ENCODE data around the gene SQOR. TPM values are rescaled to one million over a fixed set of nuclear protein-coding genes. Genes with fewer than 3 reads are reported as not detected.
"Not testable (repeated sequence)": the region's sequence is repeated elsewhere in the genome, so short reads cannot be mapped to it uniquely, and the experiment has no call there.

SQOR gene
- polyA plus RNA-seq, 3 donors: 78.9 to 292 (median 232) TPM

GRCh38 chr15:45647828-45648227, 13.0 kb downstream of the SQOR start:
- Histone ChIP-seq H3K27ac (ENCODE audit: low read depth in 1 of 2, low read length in 2 of 2) (no peak overlapping the region), H2AFZ (ENCODE audit: insufficient read depth, low read depth, low read length, poor library complexity, severe bottlenecking) (no peak overlapping the region), H3K36me3 (replicated peaks in 1 of 2; ENCODE audit: control insufficient read depth in 1 of 2, insufficient read depth in 2 of 2, low read length in 2 of 2) (peaks cover 2 to 18% of the 10 kb centered on the region in 2 donors), H3K9ac (ENCODE audit: insufficient read depth, low read length, poor library complexity, severe bottlenecking) (no peak overlapping the region), H3K4me2 (replicated peaks; ENCODE audit: extremely low read depth, low read length, poor library complexity, severe bottlenecking) (no peak overlapping the region), H3K9me3 (replicated peaks in 1 of 2; ENCODE audit: control insufficient read depth in 1 of 2, insufficient read depth in 1 of 2, low read length in 2 of 2) (peaks cover 0 to 2% of the 10 kb centered on the region in 2 donors), H3K4me1 (ENCODE audit: control insufficient read depth in 1 of 2, insufficient read depth in 2 of 2, low read length in 2 of 2) (peaks cover 60 to 78% of the 10 kb centered on the region in 2 donors), H3K4me3 (replicated peaks in 1 of 3; ENCODE audit: low read depth in 2 of 3, low read length in 3 of 3) (no peak overlapping the region), H3K79me2 (ENCODE audit: insufficient read depth, low read length) (peaks cover 100% of the 10 kb centered on the region), H4K20me1 (ENCODE audit: insufficient read depth, low read length) (peaks cover 97% of the 10 kb centered on the region), H3K27me3 (ENCODE audit: control insufficient read depth in 2 of 2, insufficient read depth in 2 of 2, low read length in 2 of 2) (no peaks in the 10 kb centered on the region)
- Mint-ChIP-seq H3K9me3 (peaks cover 0 to 7% (median 4%) of the 10 kb centered on the region in 7 donors), H3K4me1 (peaks cover 79% of the 10 kb centered on the region), H3K4me3 (no peak overlapping the region), H3K27me3 (ENCODE audit: low read depth in 3 of 3) (peaks cover 0 to 2% (median 0%) of the 10 kb centered on the region in 3 donors), H3K27ac (peak overlapping the region in 1 of 7 donors; percentile 25), H3K36me3 (peaks cover 8 to 29% of the 10 kb centered on the region in 2 donors)
- 100% methylated on average over 5 of the region's 6 CpGs for WGBS (ENCODE audit: insufficient coverage)
- DNase-seq: no peak
- TF ChIP-seq CTCF (IDR thresholded peaks at IDR 0.05): no peak
- intact Hi-C loops (cut with micrococcal nuclease): no loop called here

- H3K4me3 ChIP-seq (replicated peaks in 1 of 3; ENCODE audit: low read depth in 2 of 3, low read length in 3 of 3): no peak overlapping the region
- peaks cover 60 to 78% of the 10 kb centered on the region in 2 donors for H3K4me1 ChIP-seq (ENCODE audit: control insufficient read depth in 1 of 2, insufficient read depth in 2 of 2, low read length in 2 of 2)
- no peaks in the 10 kb centered on the region for H3K27me3 ChIP-seq (ENCODE audit: control insufficient read depth in 2 of 2, insufficient read depth in 2 of 2, low read length in 2 of 2)
- H2AFZ ChIP-seq (ENCODE audit: insufficient read depth, low read depth, low read length, poor library complexity, severe bottlenecking): no peak overlapping the region
- no peak overlapping the region for H3K9ac ChIP-seq (ENCODE audit: insufficient read depth, low read length, poor library complexity, severe bottlenecking)
- Mint-ChIP-seq H3K36me3 (peaks cover 8 to 31% of the 10 kb centered on the region in 2 donors), H3K9me3 (peaks cover 0 to 7% (median 4%) of the 10 kb centered on the region in 7 donors), H3K4me3 (no peak overlapping the region), H3K27me3 (ENCODE audit: low read depth in 3 of 3) (peaks cover 0 to 2% (median 0%) of the 10 kb centered on the region in 3 donors), H3K4me1 (peaks cover 79% of the 10 kb centered on the region), H3K27ac (peak overlapping the region in 6 of 7 donors; percentile 8 to 74 (median 64))
- DNase-seq: no peak
- TF ChIP-seq CTCF (IDR thresholded peaks at IDR 0.05): no peak
- 86% methylated on average over 1 of the region's 4 CpGs for WGBS (ENCODE audit: insufficient coverage)
- intact Hi-C loops (cut with micrococcal nuclease): no loop called here
- H3K79me2 ChIP-seq (ENCODE audit: insufficient read depth, low read length): peaks cover 100% of the 10 kb centered on the region
- H3K4me2 ChIP-seq (replicated peaks; ENCODE audit: extremely low read depth, low read length, poor library complexity, severe bottlenecking): no peak overlapping the region
- H3K36me3 ChIP-seq (replicated peaks in 1 of 2; ENCODE audit: control insufficient read depth in 1 of 2, insufficient read depth in 2 of 2, low read length in 2 of 2): peaks cover 2 to 18% of the 10 kb centered on the region in 2 donors
- H3K27ac ChIP-seq (ENCODE audit: low read depth in 1 of 2, low read length in 2 of 2): peak overlapping the region in 1 of 2 donors; percentile 12
- peaks cover 97% of the 10 kb centered on the region for H4K20me1 ChIP-seq (ENCODE audit: insufficient read depth, low read length)
- peaks cover 0 to 2% of the 10 kb centered on the region in 2 donors for H3K9me3 ChIP-seq (replicated peaks in 1 of 2; ENCODE audit: control insufficient read depth in 1 of 2, insufficient read depth in 1 of 2, low read length in 2 of 2)
Measured at GRCh38 chr15:45648521-45649200, 13.8 kb downstream of the SQOR start.

GRCh38 chr15:45650007-45650406, 15.2 kb downstream of the SQOR start:
- H3K79me2 ChIP-seq (ENCODE audit: insufficient read depth, low read length): peaks cover 100% of the 10 kb centered on the region
- intact Hi-C loops (cut with micrococcal nuclease); H3K4me3 ChIP-seq (replicated peaks in 1 of 3; ENCODE audit: low read depth in 2 of 3, low read length in 3 of 3); H3K4me2 ChIP-seq (replicated peaks; ENCODE audit: extremely low read depth, low read length, poor library complexity, severe bottlenecking); H2AFZ ChIP-seq (ENCODE audit: insufficient read depth, low read depth, low read length, poor library complexity, severe bottlenecking); H3K9ac ChIP-seq (ENCODE audit: insufficient read depth, low read length, poor library complexity, severe bottlenecking); H3K9me3 ChIP-seq (replicated peaks in 1 of 2; ENCODE audit: control insufficient read depth in 1 of 2, insufficient read depth in 1 of 2, low read length in 2 of 2); H3K9me3 Mint-ChIP-seq; H3K27me3 Mint-ChIP-seq (ENCODE audit: low read depth in 3 of 3); H3K27me3 ChIP-seq (ENCODE audit: control insufficient read depth in 2 of 2, insufficient read depth in 2 of 2, low read length in 2 of 2): not testable (repeated sequence)
- H3K4me1 ChIP-seq (ENCODE audit: control insufficient read depth in 1 of 2, insufficient read depth in 2 of 2, low read length in 2 of 2): peaks cover 61 to 78% of the 10 kb centered on the region in 2 donors
- peaks cover 99% of the 10 kb centered on the region for H4K20me1 ChIP-seq (ENCODE audit: insufficient read depth, low read length)
- Mint-ChIP-seq H3K4me3 (peak overlapping the region; percentile 63 to 68), H3K27ac (peak overlapping the region; percentile 70 to 96 (median 82)), H3K36me3 (peaks cover 8 to 26% of the 10 kb centered on the region in 2 donors), H3K4me1 (peaks cover 79% of the 10 kb centered on the region)
- WGBS (ENCODE audit: insufficient coverage): 54% methylated on average over 11 of the region's 11 CpGs
- H3K36me3 ChIP-seq (replicated peaks in 1 of 2; ENCODE audit: control insufficient read depth in 1 of 2, insufficient read depth in 2 of 2, low read length in 2 of 2): peaks cover 2 to 18% of the 10 kb centered on the region in 2 donors
- peak; percentile 33 to 75 (median 53) for DNase-seq
- peak overlapping the region; percentile 11 to 71 for H3K27ac ChIP-seq (ENCODE audit: low read depth in 1 of 2, low read length in 2 of 2)
